ENCODE measurements around the gene DAAM1. TPM values are rescaled to one million over a fixed set of nuclear protein-coding genes. Genes with fewer than 3 reads are reported as not detected.

Gene DAAM1
- total RNA-seq, 2 experiments from 2014 or later = 12.1 to 15.9 TPM

GRCh38 chr14:59301354-59301753 lies 112.9 kb downstream of the DAAM1 start:
- ATAC-seq (peak; percentile 89), DNase-seq (peak; percentile 70)
- peak overlapping the region; percentile 74 for H3K27ac Mint-ChIP-seq
- no peaks in the 10 kb centered on the region for H3K27me3 Mint-ChIP-seq
- no peak overlapping the region for H3K4me3 Mint-ChIP-seq
- peaks cover 7% of the 10 kb centered on the region for H3K36me3 Mint-ChIP-seq
- peaks cover 39% of the 10 kb centered on the region for H3K4me1 Mint-ChIP-seq
- H3K9me3 Mint-ChIP-seq (ENCODE audit: low read depth) = no peaks in the 10 kb centered on the region
- CTCF ChIA-PET = no interaction called here

GRCh38 chr14:59302313-59302712 lies 113.8 kb downstream of the DAAM1 start:
- H3K27me3 Mint-ChIP-seq = no peaks in the 10 kb centered on the region
- no peak overlapping the region for H3K4me3 Mint-ChIP-seq
- peaks cover 7% of the 10 kb centered on the region for H3K36me3 Mint-ChIP-seq

DNA sequence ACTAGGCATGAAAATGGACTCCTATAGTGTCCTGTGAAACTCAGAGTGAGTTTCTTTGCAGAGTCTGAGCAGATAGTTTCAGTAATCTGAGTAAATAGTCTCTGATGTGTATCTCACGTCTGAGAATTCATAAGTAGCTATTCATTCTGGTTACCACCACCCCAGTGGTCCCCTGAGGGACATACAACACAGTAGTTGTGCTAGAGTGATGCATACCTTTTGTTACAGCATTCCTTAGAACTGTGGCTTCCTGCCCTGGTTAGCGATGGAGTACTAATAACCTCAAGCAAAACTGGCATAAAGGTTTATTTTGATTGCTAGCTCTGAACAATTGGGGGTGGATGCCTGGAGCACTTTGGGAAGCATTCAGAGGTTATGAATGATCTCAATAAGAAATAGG lies 114.7 kb downstream of the DAAM1 start:
- CTCF ChIA-PET = no interaction called here
- Mint-ChIP-seq H3K27me3 (no peaks in the 10 kb centered on the region), H3K4me3 (no peak overlapping the region), H3K36me3 (peaks cover 7% of the 10 kb centered on the region), H3K27ac (no peak overlapping the region), H3K4me1 (peaks cover 28% of the 10 kb centered on the region), H3K9me3 (ENCODE audit: low read depth) (no peaks in the 10 kb centered on the region)
- ATAC-seq (no peak), DNase-seq (no peak)

More at GRCh38 chr14:59302313-59302712, 113.8 kb downstream of the DAAM1 start:
- Mint-ChIP-seq H3K27ac (peak overlapping the region; percentile 43), H3K9me3 (ENCODE audit: low read depth) (no peaks in the 10 kb centered on the region), H3K4me1 (peaks cover 35% of the 10 kb centered on the region)
- DNase-seq = no peak
- ATAC-seq = no peak
- CTCF ChIA-PET = no interaction called here

- no peak for DNase-seq
- Mint-ChIP-seq H3K9me3 (ENCODE audit: low read depth) (no peaks in the 10 kb centered on the region), H3K4me3 (no peak overlapping the region), H3K27ac (no peak overlapping the region), H3K27me3 (no peaks in the 10 kb centered on the region), H3K4me1 (peaks cover 29% of the 10 kb centered on the region), H3K36me3 (peaks cover 6% of the 10 kb centered on the region)
- CTCF ChIA-PET = no interaction called here
- no peak for ATAC-seq
These were observed 116.8 kb downstream of the DAAM1 start for GRCh38 chr14:59305231-59305630.

- no peak for DNase-seq
- Mint-ChIP-seq H3K27me3 (no peaks in the 10 kb centered on the region), H3K4me1 (peaks cover 28% of the 10 kb centered on the region), H3K4me3 (no peak overlapping the region), H3K27ac (no peak overlapping the region), H3K36me3 (peaks cover 6% of the 10 kb centered on the region), H3K9me3 (ENCODE audit: low read depth) (no peaks in the 10 kb centered on the region)
- no peak for ATAC-seq
- CTCF ChIA-PET = no interaction called here
These were observed 117.5 kb downstream of the DAAM1 start for GRCh38 chr14:59305836-59306555.

GRCh38 chr14:59306775-59307174 lies 118.3 kb downstream of the DAAM1 start:
- DNase-seq = no peak
- Mint-ChIP-seq H3K27me3 (no peaks in the 10 kb centered on the region), H3K27ac (no peak overlapping the region), H3K4me1 (peaks cover 20% of the 10 kb centered on the region), H3K9me3 (ENCODE audit: low read depth) (no peaks in the 10 kb centered on the region), H3K36me3 (peaks cover 4% of the 10 kb centered on the region), H3K4me3 (no peak overlapping the region)
- ATAC-seq = no peak
- CTCF ChIA-PET = no interaction called here

DNA sequence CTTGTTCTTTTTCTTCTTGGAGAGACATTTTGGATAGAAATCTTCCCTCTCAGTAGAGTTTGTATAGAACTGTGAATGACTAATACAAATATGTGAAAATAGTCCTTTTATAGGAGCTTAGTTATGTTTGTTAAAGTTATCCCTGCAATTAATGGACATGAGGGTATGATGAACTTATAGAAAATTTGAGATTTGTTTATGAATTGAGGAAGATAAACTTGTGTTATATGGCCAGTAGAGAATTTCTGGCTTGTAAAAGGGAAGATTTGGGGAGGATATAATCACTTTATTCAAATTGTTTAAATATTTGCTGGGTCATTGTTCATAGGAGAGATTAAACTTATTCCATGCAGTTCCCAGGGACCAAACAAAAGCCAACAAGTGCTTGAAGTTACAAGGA lies 119.6 kb downstream of the DAAM1 start:
- ATAC-seq (no peak), DNase-seq (no peak)
- H3K4me1 Mint-ChIP-seq = peaks cover 14% of the 10 kb centered on the region
- H3K27ac Mint-ChIP-seq = no peak overlapping the region
- H3K4me3 Mint-ChIP-seq = no peak overlapping the region
- CTCF ChIA-PET = no interaction called here
- peaks cover 1% of the 10 kb centered on the region for H3K36me3 Mint-ChIP-seq
- H3K9me3 Mint-ChIP-seq (ENCODE audit: low read depth) = no peaks in the 10 kb centered on the region
- no peaks in the 10 kb centered on the region for H3K27me3 Mint-ChIP-seq

DNA sequence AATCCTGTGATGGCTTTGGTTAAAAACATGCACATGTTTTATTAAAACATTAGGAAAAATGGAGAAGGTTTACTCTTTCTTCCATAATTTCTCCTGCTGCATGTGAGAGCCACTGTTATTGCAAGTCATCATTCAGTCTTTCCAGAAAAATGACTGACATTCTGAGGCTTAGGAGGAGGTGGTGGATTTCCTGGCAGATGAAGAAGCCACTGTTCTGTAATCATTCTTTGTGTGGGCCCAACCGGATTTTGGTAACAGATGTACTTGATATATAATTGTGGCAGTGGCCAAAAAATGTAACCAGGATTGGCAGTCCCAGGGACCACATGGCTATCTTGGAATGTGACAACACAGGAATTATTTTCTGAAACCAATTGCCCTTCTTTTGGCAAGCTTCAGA lies 120.2 kb downstream of the DAAM1 start:
- CTCF ChIA-PET = no interaction called here
- Mint-ChIP-seq H3K27ac (no peak overlapping the region), H3K36me3 (peaks cover 1% of the 10 kb centered on the region), H3K9me3 (ENCODE audit: low read depth) (no peaks in the 10 kb centered on the region), H3K4me1 (peaks cover 14% of the 10 kb centered on the region), H3K4me3 (no peak overlapping the region), H3K27me3 (no peaks in the 10 kb centered on the region)
- DNase-seq = no peak
- ATAC-seq = no peak

GRCh38 chr14:59309291-59309900 lies 120.9 kb downstream of the DAAM1 start:
- Mint-ChIP-seq H3K9me3 (ENCODE audit: low read depth) (no peaks in the 10 kb centered on the region), H3K27ac (no peak overlapping the region), H3K4me1 (peaks cover 14% of the 10 kb centered on the region), H3K36me3 (peaks cover 1% of the 10 kb centered on the region), H3K27me3 (no peaks in the 10 kb centered on the region), H3K4me3 (no peak overlapping the region)
- ATAC-seq (no peak), DNase-seq (no peak)
- CTCF ChIA-PET = no interaction called here

- DNase-seq (no peak), ATAC-seq (no peak)
- H3K36me3 Mint-ChIP-seq = peaks cover 1% of the 10 kb centered on the region
- H3K27ac Mint-ChIP-seq = no peak overlapping the region
- no peaks in the 10 kb centered on the region for H3K9me3 Mint-ChIP-seq (ENCODE audit: low read depth)
- H3K27me3 Mint-ChIP-seq = no peaks in the 10 kb centered on the region
- no peak overlapping the region for H3K4me3 Mint-ChIP-seq
- CTCF ChIA-PET = no interaction called here
- H3K4me1 Mint-ChIP-seq = peaks cover 14% of the 10 kb centered on the region
These were observed 122.2 kb downstream of the DAAM1 start for GRCh38 chr14:59310633-59311032.

GRCh38 chr14:59311723-59312122 lies 123.3 kb downstream of the DAAM1 start:
- CTCF ChIA-PET = no interaction called here
- H3K9me3 Mint-ChIP-seq (ENCODE audit: low read depth) = no peaks in the 10 kb centered on the region

DNA sequence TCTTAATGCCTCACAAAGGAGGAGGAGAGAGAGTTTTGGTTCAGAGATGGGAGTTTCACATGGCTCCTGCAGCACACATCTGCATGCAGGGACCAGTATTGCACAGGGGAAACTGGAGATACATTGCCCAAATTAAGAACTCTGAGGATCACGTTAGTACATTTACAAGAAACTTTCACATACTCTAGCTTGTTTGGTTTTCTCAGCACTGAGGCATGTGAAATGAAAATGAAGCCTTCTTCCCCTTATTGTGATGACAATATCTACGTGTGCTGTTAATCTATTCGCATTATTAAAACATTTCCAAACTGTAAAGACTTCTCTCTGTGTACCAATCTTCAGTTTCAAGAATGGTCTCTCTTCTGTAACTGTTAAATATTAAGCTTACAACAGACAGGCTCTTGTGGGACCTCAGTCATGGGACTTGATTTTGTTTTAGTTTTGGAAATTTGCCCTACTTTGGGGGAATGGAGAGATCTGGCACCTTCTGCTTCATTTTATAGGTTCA lies 124.7 kb downstream of the DAAM1 start:
- no peak overlapping the region for H3K27ac Mint-ChIP-seq
- peaks cover 7% of the 10 kb centered on the region for H3K4me1 Mint-ChIP-seq
- H3K9me3 Mint-ChIP-seq (ENCODE audit: low read depth) = no peaks in the 10 kb centered on the region

More at GRCh38 chr14:59311723-59312122, 123.3 kb downstream of the DAAM1 start:
- DNase-seq (no peak), ATAC-seq (no peak)
- H3K27me3 Mint-ChIP-seq = no peaks in the 10 kb centered on the region
- H3K4me1 Mint-ChIP-seq = peaks cover 10% of the 10 kb centered on the region
- H3K27ac Mint-ChIP-seq = no peak overlapping the region
- H3K4me3 Mint-ChIP-seq = no peak overlapping the region
- peaks cover 1% of the 10 kb centered on the region for H3K36me3 Mint-ChIP-seq

DNA sequence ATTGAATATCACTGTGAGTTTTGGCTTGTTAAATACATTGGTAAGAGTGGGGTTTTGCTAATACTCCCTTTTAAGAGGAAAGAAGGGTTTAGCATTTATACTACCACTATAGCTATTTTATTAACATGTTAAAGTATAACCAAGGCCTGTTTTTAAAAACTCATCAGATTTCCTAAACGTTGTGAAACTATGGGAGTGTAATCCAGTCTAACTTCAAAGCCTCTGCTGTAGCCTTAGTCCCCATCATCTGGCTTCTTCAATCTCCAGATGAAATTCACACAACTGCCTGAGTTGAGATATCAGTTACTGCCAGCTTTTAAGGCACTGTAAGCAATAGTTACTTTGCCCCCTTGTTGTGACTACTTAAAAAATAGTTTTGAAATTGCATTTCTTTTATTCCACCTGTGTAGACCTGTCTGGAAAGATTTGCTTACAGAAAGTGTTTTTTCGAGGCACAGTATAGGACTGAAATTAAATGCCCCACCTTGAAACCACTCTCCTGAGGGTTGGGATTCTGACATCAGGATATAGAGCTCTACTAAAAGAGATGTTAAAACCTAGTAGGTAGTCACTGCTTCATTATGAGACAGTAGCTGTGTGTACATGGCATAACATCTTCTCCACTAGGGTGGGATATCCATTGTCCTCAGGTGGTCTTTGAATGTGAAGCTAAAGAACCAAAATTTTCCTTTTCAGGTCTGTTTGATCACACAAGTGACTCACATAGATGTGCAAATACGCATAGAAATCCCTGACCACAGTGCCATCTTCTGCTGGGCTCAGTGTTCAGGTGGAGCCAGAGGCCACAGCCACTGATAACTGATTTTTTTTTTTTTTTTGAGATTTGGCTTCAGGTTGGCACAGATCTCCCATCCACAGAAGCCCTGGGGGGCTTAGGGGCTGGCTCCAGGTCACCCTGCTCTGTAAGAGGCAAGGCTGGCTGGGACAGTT lies 125.5 kb downstream of the DAAM1 start:
- Mint-ChIP-seq H3K36me3 (peaks cover 1% of the 10 kb centered on the region), H3K9me3 (ENCODE audit: low read depth) (no peaks in the 10 kb centered on the region), H3K4me3 (no peak overlapping the region), H3K27ac (no peak overlapping the region), H3K4me1 (peaks cover 7% of the 10 kb centered on the region), H3K27me3 (no peaks in the 10 kb centered on the region)
- CTCF ChIA-PET = no interaction called here
- ATAC-seq (no peak), DNase-seq (no peak)

More for the DNA sequence above, 124.7 kb downstream of the DAAM1 start:
- no peak for ATAC-seq
- no peaks in the 10 kb centered on the region for H3K27me3 Mint-ChIP-seq
- no peak overlapping the region for H3K4me3 Mint-ChIP-seq
- no peak for DNase-seq
- peaks cover 1% of the 10 kb centered on the region for H3K36me3 Mint-ChIP-seq
- CTCF ChIA-PET = no interaction called here

All from activated CD8-positive, alpha-beta memory T cell treated with anti-CD3 and anti-CD28 coated beads, Interleukin-2, amount 10 ng/mL, durations not matched to agents 7 days and 5 days (primary cell).